SK-N-SH treated with all-trans-retinoic acid at 6 μM for 48 hours (cell line): ENCODE measurements around the gene DCLK1.

Experiments used
- ATAC-seq: fragments of 200-7000 bp; cut with Tn5 transposase; 3 replicates; pipeline ENCODE4 v1.9.1; 2020; ENCODE audit warnings: mild to moderate bottlenecking, moderate library complexity
- BACH2 ChIP-seq: fragments of 250-450 bp; sonication (Bioruptor Pico); IDR thresholded peaks from 2 replicates; pipeline ENCODE4 v1.9.0; 2021; ENCODE audit warnings: mild to moderate bottlenecking, borderline replicate concordance
- CSDC2 ChIP-seq: fragments of 250-450 bp; sonication (Bioruptor Pico); IDR thresholded peaks from 2 replicates; pipeline ENCODE4 v1.5.0; 2020; ENCODE audit warnings: mild to moderate bottlenecking, moderate library complexity
- ESRRG ChIP-seq: fragments of 250-450 bp; sonication (Bioruptor Pico); IDR thresholded peaks from 2 replicates; pipeline ENCODE4 v1.6.1; 2021; ENCODE audit warnings: mild to moderate bottlenecking
- GLIS3 ChIP-seq: fragments of 250-450 bp; sonication (Bioruptor Pico); IDR thresholded peaks from 2 replicates; pipeline ENCODE4 v1.5.0; 2020; ENCODE audit warnings: mild to moderate bottlenecking, moderate library complexity
- ISL1 ChIP-seq: fragments of 250-450 bp; sonication (Bioruptor Pico); IDR thresholded peaks from 2 replicates; pipeline ENCODE4 v2.1.2; 2022; ENCODE audit warnings: mild to moderate bottlenecking, moderate library complexity
- OSR1 ChIP-seq: fragments of 250-450 bp; sonication (Bioruptor Pico); IDR thresholded peaks from 2 replicates; pipeline ENCODE4 v1.8.0; 2022; ENCODE audit warnings: moderate library complexity, mild to moderate bottlenecking, inconsistent platforms
- PPARA ChIP-seq: fragments of 250-450 bp; sonication (Bioruptor Pico); IDR thresholded peaks from 2 replicates; pipeline ENCODE4 v1.5.0; 2020; ENCODE audit warnings: mild to moderate bottlenecking, borderline replicate concordance
- RARB ChIP-seq: fragments of 250-450 bp; sonication (Bioruptor Pico); IDR thresholded peaks from 2 replicates; pipeline ENCODE4 v1.8.0; 2021; ENCODE audit warnings: mild to moderate bottlenecking, moderate library complexity
- SNAI2 ChIP-seq: fragments of 250-450 bp; sonication (Bioruptor Pico); IDR thresholded peaks from 2 replicates; pipeline ENCODE4 v1.5.0; 2020; ENCODE audit warnings: mild to moderate bottlenecking, moderate library complexity
- TCF4 ChIP-seq: fragments of 250-450 bp; sonication (Bioruptor Pico); IDR thresholded peaks from 2 replicates; pipeline ENCODE4 v1.8.0; 2021; ENCODE audit warnings: mild to moderate bottlenecking, moderate library complexity, borderline replicate concordance
- ZC3H10 ChIP-seq: fragments of 250-450 bp; sonication (Bioruptor Pico); IDR thresholded peaks from 2 replicates; pipeline ENCODE4 v1.5.1; 2021; ENCODE audit warnings: mild to moderate bottlenecking, moderate library complexity
- ZFP3 ChIP-seq: fragments of 250-450 bp; sonication (Bioruptor Pico); IDR thresholded peaks from 2 replicates; pipeline ENCODE4 v1.5.0; 2020; ENCODE audit warnings: mild to moderate bottlenecking, moderate library complexity
- ZFP30 ChIP-seq: fragments of 450-650 bp; formaldehyde crosslinking; IDR thresholded peaks from 2 replicates; pipeline ENCODE4 v1.5.0; 2022; ENCODE audit warnings: mild to moderate bottlenecking, moderate library complexity
- ZNF70 ChIP-seq: fragments of 450-650 bp; formaldehyde crosslinking; IDR thresholded peaks from 2 replicates; pipeline ENCODE4 v1.5.0; 2020; ENCODE audit warnings: mild to moderate bottlenecking, moderate library complexity
- ZNF8 ChIP-seq: fragments of 450-650 bp; formaldehyde crosslinking; IDR thresholded peaks from 2 replicates; pipeline ENCODE4 v1.5.0; 2020; ENCODE audit warnings: mild to moderate bottlenecking, moderate library complexity
- TF ChIP-seq, protein P1 (sequence below): fragments of 250-450 bp; sonication (Bioruptor Pico); IDR thresholded peaks from 2 replicates; pipeline ENCODE4 v1.5.1; 2020; ENCODE audit warnings: low read depth, mild to moderate bottlenecking, moderate library complexity
- TF ChIP-seq, protein P2 (sequence below): fragments of 250-450 bp; sonication (Bioruptor Pico); IDR thresholded peaks from 2 replicates; pipeline ENCODE4 v1.8.0; 2021; ENCODE audit warnings: low read depth, mild to moderate bottlenecking, moderate library complexity, borderline replicate concordance
- TF ChIP-seq, protein P3 (sequence below): fragments of 250-450 bp; sonication (Bioruptor Pico); IDR thresholded peaks from 2 replicates; pipeline ENCODE4 v1.8.0; 2020; ENCODE audit warnings: mild to moderate bottlenecking, moderate library complexity, borderline replicate concordance
- TF ChIP-seq, protein P4 (sequence below): fragments of 250-450 bp; sonication (Bioruptor Pico); IDR thresholded peaks from 2 replicates; pipeline ENCODE4 v1.5.0; 2020; ENCODE audit warnings: mild to moderate bottlenecking, moderate library complexity
- TF ChIP-seq, protein P5 (sequence below): fragments of 250-450 bp; sonication (Bioruptor Pico); IDR thresholded peaks from 2 replicates; pipeline ENCODE4 v1.5.1; 2021; ENCODE audit warnings: mild to moderate bottlenecking, moderate library complexity

DCLK1 gene

DNA sequence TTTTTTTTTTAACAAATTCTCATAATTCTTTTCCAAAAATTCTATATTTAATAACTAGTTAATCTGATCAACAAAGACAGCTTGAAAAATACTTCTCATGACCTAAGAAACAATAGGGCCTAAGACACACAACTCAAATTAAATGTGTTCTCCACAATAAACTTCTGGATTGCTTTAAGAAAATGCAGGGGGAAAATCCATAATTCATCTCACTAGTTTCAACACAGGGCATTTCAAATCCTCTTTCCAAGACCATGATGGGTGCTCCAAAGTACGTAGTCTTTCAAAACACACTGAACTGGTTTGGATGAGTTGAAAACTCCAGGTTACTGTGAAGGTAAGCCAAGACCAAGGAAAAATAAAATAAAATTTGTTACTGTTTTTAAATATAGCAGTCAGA is 62.6 kb downstream of the DCLK1 start:
- ATAC-seq: no peak
- TF ChIP-seq ZFP30 (CRISPR knock-in tag) (no peak), ZNF8 (no peak), ISL1 (CRISPR knock-in tag) (no peak), SNAI2 (CRISPR knock-in tag) (no peak), PPARA (no peak)
- TF ChIP-seq, protein P1, sequence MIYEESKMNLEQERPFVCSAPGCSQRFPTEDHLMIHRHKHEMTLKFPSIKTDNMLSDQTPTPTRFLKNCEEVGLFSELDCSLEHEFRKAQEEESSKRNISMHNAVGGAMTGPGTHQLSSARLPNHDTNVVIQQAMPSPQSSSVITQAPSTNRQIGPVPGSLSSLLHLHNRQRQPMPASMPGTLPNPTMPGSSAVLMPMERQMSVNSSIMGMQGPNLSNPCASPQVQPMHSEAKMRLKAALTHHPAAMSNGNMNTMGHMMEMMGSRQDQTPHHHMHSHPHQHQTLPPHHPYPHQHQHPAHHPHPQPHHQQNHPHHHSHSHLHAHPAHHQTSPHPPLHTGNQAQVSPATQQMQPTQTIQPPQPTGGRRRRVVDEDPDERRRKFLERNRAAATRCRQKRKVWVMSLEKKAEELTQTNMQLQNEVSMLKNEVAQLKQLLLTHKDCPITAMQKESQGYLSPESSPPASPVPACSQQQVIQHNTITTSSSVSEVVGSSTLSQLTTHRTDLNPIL: no peak
- TF ChIP-seq, protein P2, sequence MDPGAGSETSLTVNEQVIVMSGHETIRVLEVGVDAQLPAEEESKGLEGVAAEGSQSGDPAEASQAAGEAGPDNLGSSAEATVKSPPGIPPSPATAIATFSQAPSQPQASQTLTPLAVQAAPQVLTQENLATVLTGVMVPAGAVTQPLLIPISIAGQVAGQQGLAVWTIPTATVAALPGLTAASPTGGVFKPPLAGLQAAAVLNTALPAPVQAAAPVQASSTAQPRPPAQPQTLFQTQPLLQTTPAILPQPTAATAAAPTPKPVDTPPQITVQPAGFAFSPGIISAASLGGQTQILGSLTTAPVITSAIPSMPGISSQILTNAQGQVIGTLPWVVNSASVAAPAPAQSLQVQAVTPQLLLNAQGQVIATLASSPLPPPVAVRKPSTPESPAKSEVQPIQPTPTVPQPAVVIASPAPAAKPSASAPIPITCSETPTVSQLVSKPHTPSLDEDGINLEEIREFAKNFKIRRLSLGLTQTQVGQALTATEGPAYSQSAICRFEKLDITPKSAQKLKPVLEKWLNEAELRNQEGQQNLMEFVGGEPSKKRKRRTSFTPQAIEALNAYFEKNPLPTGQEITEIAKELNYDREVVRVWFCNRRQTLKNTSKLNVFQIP (CRISPR knock-in tag): no peak

DNA sequence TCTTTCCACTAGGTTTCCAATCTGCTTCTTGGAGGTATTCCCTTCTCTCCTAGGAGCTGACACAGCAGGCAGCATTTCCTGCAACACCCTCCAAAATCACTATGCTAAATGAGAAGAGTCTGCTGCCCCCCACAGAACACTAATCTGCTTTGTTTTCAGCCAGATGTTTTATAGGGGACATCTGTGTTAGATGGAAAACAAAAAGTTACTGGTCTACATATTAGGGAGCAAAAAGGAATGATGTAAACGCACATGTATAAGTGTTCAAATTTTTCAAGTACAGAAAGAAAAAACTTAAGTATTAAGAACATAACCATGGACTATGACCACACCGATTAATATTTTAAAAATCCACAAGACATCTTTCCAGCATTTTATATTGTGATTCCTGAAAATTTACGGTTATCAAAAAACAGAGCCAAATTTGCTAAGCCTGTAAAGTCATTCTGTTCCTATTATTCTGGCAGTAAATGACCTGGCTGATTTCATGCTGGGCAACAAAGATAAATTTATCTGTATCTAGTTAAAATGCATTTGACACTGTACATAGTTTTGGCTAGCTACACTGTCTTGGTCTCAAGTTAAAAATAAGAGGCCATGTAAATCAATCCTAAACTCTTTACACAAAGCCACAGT is 63.3 kb downstream of the DCLK1 start:
- ATAC-seq: peak; percentile 72
- TF ChIP-seq, protein P3, sequence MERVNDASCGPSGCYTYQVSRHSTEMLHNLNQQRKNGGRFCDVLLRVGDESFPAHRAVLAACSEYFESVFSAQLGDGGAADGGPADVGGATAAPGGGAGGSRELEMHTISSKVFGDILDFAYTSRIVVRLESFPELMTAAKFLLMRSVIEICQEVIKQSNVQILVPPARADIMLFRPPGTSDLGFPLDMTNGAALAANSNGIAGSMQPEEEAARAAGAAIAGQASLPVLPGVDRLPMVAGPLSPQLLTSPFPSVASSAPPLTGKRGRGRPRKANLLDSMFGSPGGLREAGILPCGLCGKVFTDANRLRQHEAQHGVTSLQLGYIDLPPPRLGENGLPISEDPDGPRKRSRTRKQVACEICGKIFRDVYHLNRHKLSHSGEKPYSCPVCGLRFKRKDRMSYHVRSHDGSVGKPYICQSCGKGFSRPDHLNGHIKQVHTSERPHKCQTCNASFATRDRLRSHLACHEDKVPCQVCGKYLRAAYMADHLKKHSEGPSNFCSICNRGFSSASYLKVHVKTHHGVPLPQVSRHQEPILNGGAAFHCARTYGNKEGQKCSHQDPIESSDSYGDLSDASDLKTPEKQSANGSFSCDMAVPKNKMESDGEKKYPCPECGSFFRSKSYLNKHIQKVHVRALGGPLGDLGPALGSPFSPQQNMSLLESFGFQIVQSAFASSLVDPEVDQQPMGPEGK: no peak
- TF ChIP-seq, protein P1: no peak
- TF ChIP-seq ESRRG (no peak), CSDC2 (CRISPR knock-in tag) (no peak), PPARA (no peak), ZNF70 (CRISPR knock-in tag) (no peak), SNAI2 (CRISPR knock-in tag) (no peak), RARB (no peak), ZNF8 (no peak), GLIS3 (CRISPR knock-in tag) (no peak), ZFP3 (CRISPR knock-in tag) (no peak), TCF4 (CRISPR knock-in tag) (no peak), ZFP30 (CRISPR knock-in tag) (no peak), ZC3H10 (no peak), ISL1 (CRISPR knock-in tag) (no peak), OSR1 (CRISPR knock-in tag) (no peak), BACH2 (CRISPR knock-in tag) (no peak)
- TF ChIP-seq, protein P4, sequence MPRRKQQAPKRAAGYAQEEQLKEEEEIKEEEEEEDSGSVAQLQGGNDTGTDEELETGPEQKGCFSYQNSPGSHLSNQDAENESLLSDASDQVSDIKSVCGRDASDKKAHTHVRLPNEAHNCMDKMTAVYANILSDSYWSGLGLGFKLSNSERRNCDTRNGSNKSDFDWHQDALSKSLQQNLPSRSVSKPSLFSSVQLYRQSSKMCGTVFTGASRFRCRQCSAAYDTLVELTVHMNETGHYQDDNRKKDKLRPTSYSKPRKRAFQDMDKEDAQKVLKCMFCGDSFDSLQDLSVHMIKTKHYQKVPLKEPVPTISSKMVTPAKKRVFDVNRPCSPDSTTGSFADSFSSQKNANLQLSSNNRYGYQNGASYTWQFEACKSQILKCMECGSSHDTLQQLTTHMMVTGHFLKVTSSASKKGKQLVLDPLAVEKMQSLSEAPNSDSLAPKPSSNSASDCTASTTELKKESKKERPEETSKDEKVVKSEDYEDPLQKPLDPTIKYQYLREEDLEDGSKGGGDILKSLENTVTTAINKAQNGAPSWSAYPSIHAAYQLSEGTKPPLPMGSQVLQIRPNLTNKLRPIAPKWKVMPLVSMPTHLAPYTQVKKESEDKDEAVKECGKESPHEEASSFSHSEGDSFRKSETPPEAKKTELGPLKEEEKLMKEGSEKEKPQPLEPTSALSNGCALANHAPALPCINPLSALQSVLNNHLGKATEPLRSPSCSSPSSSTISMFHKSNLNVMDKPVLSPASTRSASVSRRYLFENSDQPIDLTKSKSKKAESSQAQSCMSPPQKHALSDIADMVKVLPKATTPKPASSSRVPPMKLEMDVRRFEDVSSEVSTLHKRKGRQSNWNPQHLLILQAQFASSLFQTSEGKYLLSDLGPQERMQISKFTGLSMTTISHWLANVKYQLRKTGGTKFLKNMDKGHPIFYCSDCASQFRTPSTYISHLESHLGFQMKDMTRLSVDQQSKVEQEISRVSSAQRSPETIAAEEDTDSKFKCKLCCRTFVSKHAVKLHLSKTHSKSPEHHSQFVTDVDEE (CRISPR knock-in tag): no peak
- TF ChIP-seq, protein P2 (CRISPR knock-in tag): no peak
- TF ChIP-seq, protein P5, sequence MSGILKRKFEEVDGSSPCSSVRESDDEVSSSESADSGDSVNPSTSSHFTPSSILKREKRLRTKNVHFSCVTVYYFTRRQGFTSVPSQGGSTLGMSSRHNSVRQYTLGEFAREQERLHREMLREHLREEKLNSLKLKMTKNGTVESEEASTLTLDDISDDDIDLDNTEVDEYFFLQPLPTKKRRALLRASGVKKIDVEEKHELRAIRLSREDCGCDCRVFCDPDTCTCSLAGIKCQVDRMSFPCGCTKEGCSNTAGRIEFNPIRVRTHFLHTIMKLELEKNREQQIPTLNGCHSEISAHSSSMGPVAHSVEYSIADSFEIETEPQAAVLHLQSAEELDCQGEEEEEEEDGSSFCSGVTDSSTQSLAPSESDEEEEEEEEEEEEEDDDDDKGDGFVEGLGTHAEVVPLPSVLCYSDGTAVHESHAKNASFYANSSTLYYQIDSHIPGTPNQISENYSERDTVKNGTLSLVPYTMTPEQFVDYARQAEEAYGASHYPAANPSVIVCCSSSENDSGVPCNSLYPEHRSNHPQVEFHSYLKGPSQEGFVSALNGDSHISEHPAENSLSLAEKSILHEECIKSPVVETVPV (CRISPR knock-in tag): no peak
